Astrocyte of the spinal cord (primary cell): ENCODE measurements around the gene PRODH2.

Experiments used
- DNase-seq: peaks from one replicate; pipeline ENCODE4 v3.0.0; 2011; ENCODE audit warnings: low read depth, low spot score
- H3K4me3 ChIP-seq: 2 replicates; pipeline ENCODE4 v1.5.1; 2011; ENCODE audit warnings: low read depth, mild to moderate bottlenecking, low read length, moderate library complexity
- CTCF ChIP-seq: IDR thresholded peaks from 2 replicates; pipeline ENCODE4 v1.5.1; 2012; ENCODE audit warnings: low read depth, mild to moderate bottlenecking, low read length, inconsistent platforms
- in situ Hi-C: cut with HindIII; loops from 2 replicates; pipeline ENCODE4 v1.10.0; 2017; ENCODE audit warnings: low sequenced_read_pairs

The PRODH2 gene

GRCh38 chr19:35790981-35791813 is 21.4 kb downstream of the PRODH2 start:
- no peak for TF ChIP-seq CTCF
- H3K4me3 ChIP-seq = no peak overlapping the region
- no peak for DNase-seq
- in situ Hi-C loops = no loop called here

GRCh38 chr19:35789978-35790944 is 22.4 kb downstream of the PRODH2 start:
- no peak for TF ChIP-seq CTCF
- no peak for DNase-seq
- no peak overlapping the region for H3K4me3 ChIP-seq
- in situ Hi-C loops = no loop called here

- no peak overlapping the region for H3K4me3 ChIP-seq
- in situ Hi-C loops = no loop called here
- no peak for TF ChIP-seq CTCF
Observed at GRCh38 chr19:35789195-35789977, 23.3 kb downstream of the PRODH2 start.

GRCh38 chr19:35788205-35788960 is 24.3 kb downstream of the PRODH2 start:
- DNase-seq = no peak
- no peak for TF ChIP-seq CTCF
- in situ Hi-C loops = no loop called here
- H3K4me3 ChIP-seq = no peak overlapping the region

More at GRCh38 chr19:35789195-35789977, 23.3 kb downstream of the PRODH2 start:
- no peak for DNase-seq

GRCh38 chr19:35787227-35787799 is 25.3 kb downstream of the PRODH2 start:
- no peak for DNase-seq
- in situ Hi-C loops = no loop called here
- TF ChIP-seq CTCF = no peak
- no peak overlapping the region for H3K4me3 ChIP-seq
